Panc1 (cell line): Measurements from ENCODE around the gene AGPAT3. TPM values are rescaled to one million over a fixed set of nuclear protein-coding genes. Genes with fewer than 3 reads are reported as not detected.

ENCODE experiments used
- ATAC-seq: fragments of 200-7000 bp; cut with Tn5 transposase; 2 replicates; pipeline ENCODE4 v1.9.1; 2020; ENCODE audit warnings: mild to moderate bottlenecking, moderate library complexity
- BruUV-seq: library from RNA; stranded (reverse); fragments of 400-500 nt; replicated peaks from 2 replicates; lab custom pipeline; 2021; lab: Mats Ljungman, UMichigan
- CTCF ChIA-PET: fragments of 300-600 bp; sonication (Branson Sonifier 250); formaldehyde crosslinking; loops from one replicate; lab custom pipeline; 2022; ENCODE audit warnings: antibody characterized with exemption; lab: Charles Lee
- POLR2A ChIA-PET: fragments of 300-600 bp; sonication (Branson Sonifier 250); formaldehyde crosslinking; loops from one replicate; lab custom pipeline; 2022; ENCODE audit warnings: antibody characterized with exemption; lab: Charles Lee
- DNase-seq: peaks from one replicate; pipeline ENCODE4 v3.0.0-alpha.2; 2010; ENCODE audit warnings: low read depth, low spot score
- H3K27ac ChIP-seq: 2 replicates; pipeline ENCODE4 v1.5.1; 2011; ENCODE audit warnings: mild to moderate bottlenecking, low read length, inconsistent platforms
- H3K27me3 ChIP-seq: fragments of 200-500 bp; sonication (Bioruptor generic); 2 replicates; pipeline ENCODE4 v1.6.0; 2014; ENCODE audit warnings: low read length, inconsistent platforms; ENCODE audit not compliant: control insufficient read depth, insufficient read depth
- H3K36me3 ChIP-seq: fragments of 200-500 bp; sonication (Bioruptor generic); 2 replicates; pipeline ENCODE4 v1.5.1; 2014; ENCODE audit warnings: inconsistent platforms, mild to moderate bottlenecking, low read length, moderate library complexity; ENCODE audit not compliant: control insufficient read depth, insufficient read depth
- H3K4me1 ChIP-seq: 2 replicates; pipeline ENCODE4 v1.5.1; 2011; ENCODE audit warnings: inconsistent platforms, mild to moderate bottlenecking, low read length, moderate library complexity; ENCODE audit not compliant: control insufficient read depth, insufficient read depth
- H3K4me3 ChIP-seq, 2 experiments: 2 replicates each; pipeline ENCODE4 v1.5.1; 2011 to 2012; ENCODE audit warnings: low read depth in 2 of 2, low read length in 2 of 2, mild to moderate bottlenecking in 2 of 2, inconsistent platforms in 1 of 2, moderate library complexity in 1 of 2
- H3K9me3 ChIP-seq: fragments of 200-500 bp; sonication (Bioruptor generic); 2 replicates; pipeline ENCODE4 v1.5.1; 2014; ENCODE audit warnings: low read depth, mild to moderate bottlenecking, inconsistent platforms, low read length, moderate library complexity; ENCODE audit not compliant: control insufficient read depth, insufficient read depth
- POLR2AphosphoS5 ChIP-seq: IDR thresholded peaks from 2 replicates; pipeline ENCODE4 v1.6.1; 2012; ENCODE audit warnings: mild to moderate bottlenecking, low read depth, low read length, moderate library complexity
- SIN3A ChIP-seq: IDR thresholded peaks from 2 replicates; pipeline ENCODE4 v1.6.1; 2012; ENCODE audit warnings: low read depth, mild to moderate bottlenecking, low read length, moderate library complexity, borderline replicate concordance; ENCODE audit not compliant: insufficient read depth
- TCF7L2 ChIP-seq: IDR thresholded peaks from 2 replicates; pipeline ENCODE4 v1.6.1; 2011; ENCODE audit warnings: mild to moderate bottlenecking, low read depth, low read length, inconsistent platforms
- in situ Hi-C: cut with HindIII; loops from 2 replicates; pipeline ENCODE4 v1.10.0; 2016; ENCODE audit warnings: low sequenced_read_pairs, low pct_unique_long_range_greater_than_20kb
- intact Hi-C: fragments of 100-400 bp; cut with micrococcal nuclease; formaldehyde crosslinking; loops from one replicate; pipeline ENCODE4 v1.10.0; 2022; ENCODE audit not compliant: unreplicated experiment
- total RNA-seq: library from RNA; stranded (reverse); gene quantifications from one replicate; pipeline ENCODE4 v1.2.1, GENCODE V29; 2021; ENCODE audit not compliant: unreplicated experiment
- TF ChIP-seq, protein P1 (sequence below), 2 experiments: IDR thresholded peaks; 2 replicates each; pipeline ENCODE4 v1.6.1; 2011 to 2012; ENCODE audit warnings: low read depth in 2 of 2, control low read depth in 1 of 2, low read length in 1 of 2, mild to moderate bottlenecking in 1 of 2, moderate library complexity in 1 of 2; ENCODE audit not compliant: insufficient read depth in 1 of 2
- TF ChIP-seq, protein P2 (sequence below): fragments of 450-650 bp; IDR thresholded peaks from 2 replicates; pipeline ENCODE4 v1.5.1; 2017; ENCODE audit warnings: mild to moderate bottlenecking

AGPAT3 gene
- total RNA-seq, 1 experiment from 2014 or later = 40.1 TPM

DNA sequence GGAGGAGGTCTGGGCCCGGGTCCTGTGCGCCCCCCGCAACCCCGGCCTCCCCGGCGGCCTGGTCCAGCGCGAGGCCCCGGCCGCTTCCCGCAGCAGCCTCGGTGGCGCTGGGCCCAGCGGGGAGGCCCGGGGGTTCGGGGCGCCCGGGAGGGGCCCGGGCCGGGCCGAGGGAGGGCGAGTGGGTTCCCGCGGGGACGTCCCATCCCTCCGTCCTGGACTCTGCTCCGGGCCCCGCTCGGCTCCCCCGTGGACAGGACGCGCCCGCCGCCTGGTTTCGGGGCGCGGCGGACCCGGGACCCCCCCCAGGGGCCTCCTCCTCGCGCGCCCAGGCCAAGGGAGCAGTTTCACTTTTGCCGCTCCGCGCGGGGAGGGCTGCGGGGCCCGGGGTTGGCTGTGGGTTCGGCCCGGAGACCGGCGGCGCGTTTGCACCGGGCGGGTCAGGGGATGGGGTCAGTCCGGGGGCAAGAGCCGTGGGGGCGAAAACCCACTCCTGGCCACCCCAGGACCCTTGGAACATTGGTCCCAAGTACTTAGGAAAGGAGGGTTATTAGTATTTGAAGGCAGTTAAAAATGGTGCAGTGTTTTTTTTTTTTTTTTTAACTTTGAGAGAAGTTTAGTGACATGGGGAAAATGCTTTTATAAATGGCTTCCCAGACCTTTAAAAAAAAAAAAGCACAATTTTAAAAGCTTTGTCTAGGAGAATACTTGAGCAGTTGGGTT is 677 bp downstream of the AGPAT3 start:
- peak overlapping the region; percentile 55 to 58 for H3K4me3 ChIP-seq
- DNase-seq (no peak), ATAC-seq (peak; percentile 39)
- TF ChIP-seq SIN3A = no peak
- no peak for TF ChIP-seq POLR2AphosphoS5
- TF ChIP-seq, protein P1, sequence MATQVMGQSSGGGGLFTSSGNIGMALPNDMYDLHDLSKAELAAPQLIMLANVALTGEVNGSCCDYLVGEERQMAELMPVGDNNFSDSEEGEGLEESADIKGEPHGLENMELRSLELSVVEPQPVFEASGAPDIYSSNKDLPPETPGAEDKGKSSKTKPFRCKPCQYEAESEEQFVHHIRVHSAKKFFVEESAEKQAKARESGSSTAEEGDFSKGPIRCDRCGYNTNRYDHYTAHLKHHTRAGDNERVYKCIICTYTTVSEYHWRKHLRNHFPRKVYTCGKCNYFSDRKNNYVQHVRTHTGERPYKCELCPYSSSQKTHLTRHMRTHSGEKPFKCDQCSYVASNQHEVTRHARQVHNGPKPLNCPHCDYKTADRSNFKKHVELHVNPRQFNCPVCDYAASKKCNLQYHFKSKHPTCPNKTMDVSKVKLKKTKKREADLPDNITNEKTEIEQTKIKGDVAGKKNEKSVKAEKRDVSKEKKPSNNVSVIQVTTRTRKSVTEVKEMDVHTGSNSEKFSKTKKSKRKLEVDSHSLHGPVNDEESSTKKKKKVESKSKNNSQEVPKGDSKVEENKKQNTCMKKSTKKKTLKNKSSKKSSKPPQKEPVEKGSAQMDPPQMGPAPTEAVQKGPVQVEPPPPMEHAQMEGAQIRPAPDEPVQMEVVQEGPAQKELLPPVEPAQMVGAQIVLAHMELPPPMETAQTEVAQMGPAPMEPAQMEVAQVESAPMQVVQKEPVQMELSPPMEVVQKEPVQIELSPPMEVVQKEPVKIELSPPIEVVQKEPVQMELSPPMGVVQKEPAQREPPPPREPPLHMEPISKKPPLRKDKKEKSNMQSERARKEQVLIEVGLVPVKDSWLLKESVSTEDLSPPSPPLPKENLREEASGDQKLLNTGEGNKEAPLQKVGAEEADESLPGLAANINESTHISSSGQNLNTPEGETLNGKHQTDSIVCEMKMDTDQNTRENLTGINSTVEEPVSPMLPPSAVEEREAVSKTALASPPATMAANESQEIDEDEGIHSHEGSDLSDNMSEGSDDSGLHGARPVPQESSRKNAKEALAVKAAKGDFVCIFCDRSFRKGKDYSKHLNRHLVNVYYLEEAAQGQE (IDR thresholded peaks at IDR 0.05; ENCODE audit: insufficient read depth in 1 of 2, low read depth in 2 of 2, low read length in 1 of 2) = no peak
- intact Hi-C loops = no loop called here
- CTCF ChIA-PET = interaction anchor here (0.6 to 0.7 kb wide), 2 partner anchors 57 to 94 kb away, joined by 4 to 10 read pairs; no protein-coding TSS in a partner anchor
- peak overlapping the region; percentile 70 for H3K27ac ChIP-seq
- in situ Hi-C loops = loop anchor here (5.0 kb wide), 1 partner anchor 42 kb away; no protein-coding TSS in a partner anchor
- no peaks in the 10 kb centered on the region for H3K36me3 ChIP-seq
- POLR2A ChIA-PET = interaction anchor here (0.7 kb wide), 1 partner anchor 594 kb away, joined by 11 read pairs; no protein-coding TSS in a partner anchor
- BruUV-seq = no TSS peak
- no peaks in the 10 kb centered on the region for H3K27me3 ChIP-seq
- H3K9me3 ChIP-seq = no peaks in the 10 kb centered on the region
- H3K4me1 ChIP-seq = peaks cover 16% of the 10 kb centered on the region

DNA sequence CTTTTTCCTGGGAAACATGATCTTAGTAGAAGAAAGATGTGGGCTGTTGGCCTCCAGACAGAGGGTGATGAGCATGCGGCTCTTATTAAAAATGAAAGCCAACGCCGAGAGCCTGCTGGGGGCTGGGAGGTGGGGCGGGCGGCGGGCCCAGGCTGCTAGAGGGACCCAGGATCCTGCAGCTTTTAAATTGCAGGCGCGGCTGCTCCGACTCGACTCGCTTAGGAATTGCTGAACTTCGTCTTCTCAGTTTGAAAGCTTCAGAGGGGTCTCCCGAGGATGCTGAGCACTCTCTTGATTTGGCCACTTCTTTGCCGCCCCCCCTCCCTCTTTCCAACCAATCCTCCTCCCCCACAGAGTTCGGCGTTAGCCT is 1.2 kb downstream of the AGPAT3 start:
- Histone ChIP-seq H3K36me3 (no peaks in the 10 kb centered on the region), H3K4me1 (peaks cover 16% of the 10 kb centered on the region), H3K27ac (peak overlapping the region; percentile 70), H3K9me3 (no peaks in the 10 kb centered on the region), H3K27me3 (no peaks in the 10 kb centered on the region), H3K4me3 (peak overlapping the region; percentile 55 to 58)
- ChIA-PET POLR2A (interaction anchor here (0.7 kb wide), 2 partner anchors 595 to 1764 kb away, joined by 5 to 11 read pairs; no protein-coding TSS in a partner anchor), CTCF (interaction anchor here (0.6 to 0.7 kb wide), 4 partner anchors 31 to 94 kb away, joined by 4 to 25 read pairs (median 8); no protein-coding TSS in a partner anchor)
- TF ChIP-seq, protein P1 (IDR thresholded peaks at IDR 0.05; ENCODE audit: insufficient read depth in 1 of 2, low read depth in 2 of 2, low read length in 1 of 2) = no peak
- TF ChIP-seq TCF7L2 = no peak
- TF ChIP-seq, protein P2, sequence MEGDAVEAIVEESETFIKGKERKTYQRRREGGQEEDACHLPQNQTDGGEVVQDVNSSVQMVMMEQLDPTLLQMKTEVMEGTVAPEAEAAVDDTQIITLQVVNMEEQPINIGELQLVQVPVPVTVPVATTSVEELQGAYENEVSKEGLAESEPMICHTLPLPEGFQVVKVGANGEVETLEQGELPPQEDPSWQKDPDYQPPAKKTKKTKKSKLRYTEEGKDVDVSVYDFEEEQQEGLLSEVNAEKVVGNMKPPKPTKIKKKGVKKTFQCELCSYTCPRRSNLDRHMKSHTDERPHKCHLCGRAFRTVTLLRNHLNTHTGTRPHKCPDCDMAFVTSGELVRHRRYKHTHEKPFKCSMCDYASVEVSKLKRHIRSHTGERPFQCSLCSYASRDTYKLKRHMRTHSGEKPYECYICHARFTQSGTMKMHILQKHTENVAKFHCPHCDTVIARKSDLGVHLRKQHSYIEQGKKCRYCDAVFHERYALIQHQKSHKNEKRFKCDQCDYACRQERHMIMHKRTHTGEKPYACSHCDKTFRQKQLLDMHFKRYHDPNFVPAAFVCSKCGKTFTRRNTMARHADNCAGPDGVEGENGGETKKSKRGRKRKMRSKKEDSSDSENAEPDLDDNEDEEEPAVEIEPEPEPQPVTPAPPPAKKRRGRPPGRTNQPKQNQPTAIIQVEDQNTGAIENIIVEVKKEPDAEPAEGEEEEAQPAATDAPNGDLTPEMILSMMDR = no peak
- TF ChIP-seq POLR2AphosphoS5 = no peak
- TF ChIP-seq SIN3A = no peak
- intact Hi-C loops = no loop called here
- in situ Hi-C loops = loop anchor here (5.0 kb wide), 1 partner anchor 41 kb away; no protein-coding TSS in a partner anchor
- ATAC-seq (peak; percentile 49), DNase-seq (no peak)
- BruUV-seq = no TSS peak
